Activated naive CD4-positive, alpha-beta T cell (primary cell): ENCODE measurements around the gene DRC3.
"Not testable (repeated sequence)": the region's sequence is repeated elsewhere in the genome, so short reads cannot be mapped to it uniquely, and the experiment has no call there.

Experiments
- DNase-seq, 4 experiments: peaks; one replicate each; lab custom pipeline; 2025; lab: John Stamatoyannopoulos, UW

Gene DRC3

GRCh38 chr17:17972126-17972951 lies at the start of gene DRC3, which contains the start of gene TOM1L2:
DRC3 (plus strand) TSS chr17:17972862; CDS start chr17:17977599, 4,737 bp downstream.
TOM1L2 (minus strand) TSS chr17:17972400; CDS start chr17:17972313, 87 bp downstream.
- DNase-seq = peak; percentile 98 to 100 (median 99)

DNA sequence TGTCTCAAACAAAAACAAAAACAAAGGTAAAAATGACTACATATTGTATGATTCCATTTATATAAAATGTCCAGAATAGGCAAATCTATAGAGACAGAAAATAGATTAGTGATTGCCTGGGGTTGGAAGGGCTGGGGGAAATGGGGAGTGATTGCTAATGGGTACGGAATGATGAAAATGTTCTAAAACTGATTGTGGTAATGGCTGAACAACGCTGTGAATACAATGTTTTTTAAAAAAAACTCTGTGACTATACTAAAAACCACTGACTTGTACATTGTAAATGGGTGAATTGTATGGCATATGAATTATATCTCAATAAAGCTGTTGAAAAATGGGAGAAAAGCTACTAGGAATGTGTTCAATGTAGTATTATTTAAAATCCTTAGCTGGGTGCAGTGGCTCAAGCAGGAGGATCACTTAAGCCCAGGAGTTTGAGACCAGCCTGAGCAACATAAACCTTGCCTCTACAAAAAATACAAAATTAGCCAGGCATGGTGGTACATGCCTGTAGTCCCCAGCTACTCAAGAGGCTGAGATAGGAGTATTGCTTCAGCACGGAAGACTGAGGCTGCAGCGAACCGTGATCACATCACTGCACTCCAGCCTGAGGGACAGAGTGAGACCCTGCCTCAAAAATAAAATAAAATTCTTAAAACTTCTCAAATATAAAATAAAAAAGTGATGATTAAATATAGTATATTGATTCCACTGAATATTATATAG lies 48.4 kb upstream of the DRC3 start:
- DNase-seq = no peak

DNA sequence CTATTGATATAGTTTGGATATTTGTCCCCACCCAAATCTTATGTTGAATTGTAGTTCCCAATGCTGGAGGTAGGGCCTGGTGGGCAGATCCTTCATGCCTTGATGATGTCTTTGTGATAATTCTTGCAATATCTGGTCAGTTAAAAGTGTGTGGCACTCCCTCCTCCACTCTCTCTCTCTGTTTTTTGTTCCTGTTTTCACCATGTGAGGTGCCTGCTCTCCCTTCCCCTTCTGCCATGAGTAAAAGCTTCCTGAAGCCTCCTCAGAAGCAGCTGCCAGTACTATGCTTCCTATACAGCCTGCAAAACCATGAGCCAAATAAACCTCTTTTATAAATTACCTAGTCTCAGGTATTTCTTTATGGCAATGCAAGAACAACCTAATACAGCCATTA lies 47.8 kb upstream of the DRC3 start:
- DNase-seq = no peak

GRCh38 chr17:17926036-17926435 lies 46.6 kb upstream of the DRC3 start:
- DNase-seq = no peak

DNA sequence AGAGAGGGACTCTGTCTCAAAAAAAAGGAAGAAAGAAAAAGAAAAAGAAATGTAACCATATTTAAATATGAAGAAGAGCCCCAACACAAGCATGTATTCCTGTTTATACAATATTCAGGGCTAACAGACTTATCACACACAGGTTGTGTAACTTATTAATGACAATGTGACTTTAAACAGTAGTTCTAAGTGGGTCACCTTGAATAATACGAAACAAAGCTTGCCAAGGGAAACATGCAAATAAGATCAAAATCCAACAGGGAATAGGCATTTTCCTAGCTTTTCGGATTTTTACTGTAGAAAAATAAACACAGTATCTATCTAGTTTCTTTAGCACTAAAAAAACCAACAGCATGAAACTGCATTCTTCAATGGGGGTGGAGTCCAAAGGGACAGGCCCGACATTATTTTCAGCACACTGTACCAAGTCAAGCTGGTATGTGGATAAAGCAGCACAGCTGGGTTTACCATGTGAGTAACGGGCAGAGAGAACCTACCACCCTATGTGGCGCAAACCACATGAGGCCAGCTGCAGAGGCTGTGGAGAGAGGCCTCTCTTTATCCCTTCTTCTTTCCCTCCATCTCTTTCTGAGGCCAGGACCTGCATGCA lies 45.7 kb upstream of the DRC3 start:
- DNase-seq = no peak

DNA sequence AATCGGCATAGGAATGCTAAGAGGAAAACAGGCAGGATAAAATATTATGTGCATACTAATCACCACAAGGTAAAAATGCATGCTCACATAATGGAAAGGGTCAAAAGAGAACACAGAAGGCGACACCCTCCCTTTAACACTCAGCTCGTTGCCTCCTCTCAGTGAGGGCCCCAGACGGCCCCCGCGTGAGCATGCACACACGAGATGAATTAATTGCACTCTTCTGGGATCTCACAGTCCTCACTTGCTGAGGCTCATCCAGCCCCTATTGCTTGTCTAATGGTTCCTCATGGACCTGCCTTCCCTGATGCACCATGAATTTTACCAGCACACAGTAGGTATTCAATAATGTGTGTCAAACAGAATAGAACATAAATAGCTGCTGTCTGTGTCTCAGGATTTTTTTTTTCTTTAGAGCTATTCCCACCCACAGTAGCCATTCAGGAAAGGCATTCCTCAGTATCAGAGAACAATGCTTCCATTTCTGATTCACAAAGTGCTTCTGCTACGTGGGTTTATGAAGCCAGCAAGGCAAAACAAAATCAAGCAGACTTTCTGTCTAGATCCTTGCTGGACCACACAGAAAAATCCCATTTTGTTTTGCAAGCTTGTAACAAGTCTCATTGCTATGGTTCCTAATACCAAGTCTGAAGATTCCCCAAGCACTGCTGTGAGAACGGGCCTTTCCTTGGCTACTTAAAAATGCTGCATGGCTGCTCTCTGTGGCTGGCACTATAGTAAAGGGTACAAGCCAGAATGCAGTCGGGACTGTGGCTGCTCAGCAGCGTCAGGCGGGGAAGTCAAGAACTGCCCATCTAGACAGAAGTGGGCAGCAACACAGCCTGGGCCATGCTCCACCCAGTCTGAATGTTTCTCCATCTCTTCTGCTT lies 44.0 kb upstream of the DRC3 start:
- no peak for DNase-seq

DNA sequence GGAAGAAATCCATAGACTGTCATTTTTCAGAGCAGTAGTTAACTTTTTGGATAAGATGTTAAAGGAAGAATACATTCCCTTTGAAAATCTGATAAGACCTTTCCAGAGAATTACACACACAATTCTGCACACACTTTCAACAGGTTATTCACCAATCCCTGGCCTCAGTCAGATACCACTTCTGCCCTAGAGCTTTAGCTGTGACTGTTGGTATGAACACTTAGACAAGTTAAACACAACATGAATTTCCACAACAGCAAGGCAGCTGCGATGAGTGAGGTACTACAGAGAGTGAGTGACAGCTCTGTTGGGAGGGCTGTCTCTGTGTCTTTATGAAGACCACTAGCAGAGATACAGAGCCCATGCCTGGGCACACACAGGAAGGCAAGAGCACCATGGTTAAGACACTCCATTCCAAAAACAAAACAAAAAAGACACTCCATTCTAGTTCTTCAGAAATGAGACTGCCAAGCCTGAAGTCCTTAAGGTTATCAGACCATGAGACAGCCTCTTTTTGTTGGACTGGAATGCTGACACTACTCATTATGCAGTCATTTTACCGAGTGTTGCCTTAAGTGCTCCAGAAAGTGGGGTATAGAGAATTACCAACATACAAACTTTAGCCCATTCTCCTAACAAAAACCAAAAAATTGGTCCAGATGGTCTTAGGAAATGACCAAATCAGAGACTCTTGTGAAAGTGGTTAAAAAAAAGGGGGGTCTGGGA lies 42.8 kb upstream of the DRC3 start:
- DNase-seq = no peak

GRCh38 chr17:17930674-17931073 lies 42.0 kb upstream of the DRC3 start:
- DNase-seq = no peak

- no peak for DNase-seq
Measured at GRCh38 chr17:17931159-17931558, 41.5 kb upstream of the DRC3 start.

GRCh38 chr17:17933775-17934174 lies 38.9 kb upstream of the DRC3 start:
- no peak for DNase-seq

DNA sequence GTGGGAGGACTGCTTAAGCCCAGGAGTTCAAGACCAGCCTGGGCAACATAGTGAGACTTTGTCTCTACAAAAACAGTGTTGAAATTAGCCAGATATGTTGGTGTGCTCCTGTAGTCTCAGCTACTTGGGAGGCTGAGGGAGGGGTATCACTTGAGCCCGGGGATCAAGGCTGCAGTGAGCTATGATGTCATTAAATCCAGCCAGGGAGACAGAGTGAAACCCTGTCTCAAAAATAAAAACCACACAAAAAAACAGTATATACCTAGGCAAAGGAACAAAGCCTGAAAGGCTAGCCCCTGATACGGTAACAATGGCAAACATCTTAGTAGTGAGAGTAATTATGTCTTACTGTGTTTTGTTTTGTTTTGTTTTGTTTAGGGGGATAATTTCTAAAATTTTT lies 38.4 kb upstream of the DRC3 start:
- no peak for DNase-seq

- DNase-seq = no peak
Measured at GRCh38 chr17:17934806-17935205, 37.9 kb upstream of the DRC3 start.

- DNase-seq = no peak
Measured at GRCh38 chr17:17935321-17936271, 37.1 kb upstream of the DRC3 start.

DNA sequence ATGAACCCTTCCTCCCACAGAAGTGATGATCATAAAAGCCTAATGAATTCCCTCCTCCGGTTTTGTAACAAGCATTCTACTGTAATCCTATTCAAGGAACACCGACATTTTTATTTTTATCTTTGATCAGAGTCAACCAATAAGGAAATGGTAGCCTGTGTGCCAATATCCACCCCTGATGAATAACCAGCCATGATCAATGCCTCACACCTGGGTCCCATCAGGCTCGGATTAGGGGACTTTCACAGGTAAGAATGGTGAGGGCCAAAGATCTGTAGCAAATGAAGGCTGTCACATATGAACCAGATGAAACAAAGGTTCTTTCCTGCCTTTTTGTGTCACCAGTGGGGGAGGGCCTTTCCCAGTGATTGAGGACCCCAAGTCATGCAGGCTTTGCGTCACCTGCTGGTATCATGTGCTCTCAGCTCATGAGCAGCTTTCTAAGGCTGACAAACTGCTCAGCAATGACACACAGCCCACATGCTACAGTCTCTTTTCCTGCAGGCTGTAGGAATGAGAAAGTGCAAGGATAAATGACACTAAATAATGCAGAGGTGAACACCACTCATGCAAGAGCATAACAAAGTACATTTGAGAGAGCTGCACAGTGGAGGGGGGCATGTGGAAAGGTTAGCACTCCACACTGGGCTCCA lies 35.3 kb upstream of the DRC3 start:
- DNase-seq = no peak

GRCh38 chr17:17937958-17938357 lies 34.7 kb upstream of the DRC3 start:
- no peak for DNase-seq

DNA sequence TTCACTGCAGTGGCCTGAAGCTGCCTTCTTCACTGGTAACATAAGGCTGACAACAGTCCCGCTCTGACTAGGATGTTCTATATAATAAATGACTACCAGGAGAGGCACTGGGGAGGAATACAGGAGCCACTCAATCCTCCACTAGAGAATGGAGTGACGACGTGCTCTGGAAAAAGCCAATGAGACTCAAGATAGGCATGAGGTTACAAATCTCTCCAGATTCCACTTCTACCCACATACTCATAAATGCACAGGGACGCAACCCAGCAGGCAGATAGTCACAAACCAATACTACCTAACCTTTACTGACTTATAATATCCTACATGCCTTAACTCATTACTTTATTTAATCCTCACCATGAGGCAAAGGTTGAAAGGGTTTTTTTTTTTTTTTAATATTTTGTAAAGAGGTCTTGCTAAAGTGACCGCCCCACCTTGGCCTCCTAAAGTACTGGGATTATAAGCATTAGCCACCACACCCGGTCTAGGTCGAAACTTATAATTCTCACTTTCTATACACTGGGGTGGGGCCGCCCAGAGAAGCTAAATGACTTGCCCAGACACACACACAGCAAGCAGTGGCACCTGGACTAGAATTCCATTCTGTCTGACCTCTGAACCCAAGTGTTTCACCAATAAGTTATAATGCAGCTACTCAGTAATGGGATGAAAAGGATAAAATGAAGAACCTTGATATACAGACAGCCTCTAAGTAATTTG lies 34.1 kb upstream of the DRC3 start:
- DNase-seq = no peak

GRCh38 chr17:17939941-17940340 lies 32.7 kb upstream of the DRC3 start:
- DNase-seq = not testable (repeated sequence)

GRCh38 chr17:17940441-17940911 lies 32.2 kb upstream of the DRC3 start:
- no peak for DNase-seq

- DNase-seq = no peak
Measured at GRCh38 chr17:17941015-17941414, 31.6 kb upstream of the DRC3 start.
